Left hindlimb (tissue), 1 donor: ENCODE data around the gene SCYGR6.
A peak's percentile ranks its signal among the peaks of the same experiment; 100 is the strongest.
"Not testable (repeated sequence)": the region's sequence is repeated elsewhere in the genome, so short reads cannot be mapped to it uniquely, and the experiment has no call there.

ENCODE experiments used
- DNase-seq: peaks from one replicate; pipeline ENCODE4 v3.0.0-alpha.2; 2018

SCYGR6 gene

GRCh38 chr2:227724394-227725039 lies at the start of gene SCYGR6:
SCYGR6 (minus strand) TSS chr2:227724757; CDS start chr2:227724757, 0 bp downstream.
- DNase-seq, result no peak

GRCh38 chr2:227774011-227774624 lies 49.6 kb upstream of the SCYGR6 start:
- no peak for DNase-seq

- no peak for DNase-seq
These were observed 48.4 kb upstream of the SCYGR6 start for GRCh38 chr2:227772932-227773331.

- no peak for DNase-seq
These were observed 47.7 kb upstream of the SCYGR6 start for GRCh38 chr2:227772197-227772661.

GRCh38 chr2:227767830-227768229 lies 43.3 kb upstream of the SCYGR6 start:
- DNase-seq, result no peak

- DNase-seq, result peak; percentile 82
These were observed 41.9 kb upstream of the SCYGR6 start for GRCh38 chr2:227766373-227766883.

GRCh38 chr2:227765788-227766372 lies 41.3 kb upstream of the SCYGR6 start:
- DNase-seq, result no peak

GRCh38 chr2:227761740-227762476 lies 37.4 kb upstream of the SCYGR6 start:
- peak; percentile 35 for DNase-seq

- no peak for DNase-seq
These were observed 35.0 kb upstream of the SCYGR6 start for GRCh38 chr2:227759411-227760118.

GRCh38 chr2:227756261-227756660 lies 31.7 kb upstream of the SCYGR6 start:
- DNase-seq, result not testable (repeated sequence)

- DNase-seq, result no peak
These were observed 23.5 kb upstream of the SCYGR6 start for GRCh38 chr2:227748079-227748478.

GRCh38 chr2:227745594-227745993 lies 21.0 kb upstream of the SCYGR6 start, which contains the start of gene SCYGR8:
SCYGR8 (plus strand) TSS chr2:227745894; CDS start chr2:227745894, 0 bp downstream.
- DNase-seq, result no peak

GRCh38 chr2:227740705-227741104 lies 16.1 kb upstream of the SCYGR6 start:
- not testable (repeated sequence) for DNase-seq

GRCh38 chr2:227739351-227739750 lies 14.8 kb upstream of the SCYGR6 start:
- DNase-seq, result no peak

- no peak for DNase-seq
These were observed 3.5 kb upstream of the SCYGR6 start, which contains the start of gene SCYGR7 for GRCh38 chr2:227728035-227728434. SCYGR7 (plus strand) TSS chr2:227728335; CDS start chr2:227728335, 0 bp downstream.

- not testable (repeated sequence) for DNase-seq
These were observed 1.7 kb downstream of the SCYGR6 start for GRCh38 chr2:227722821-227723220.

GRCh38 chr2:227720680-227721079 lies 3.9 kb downstream of the SCYGR6 start:
- no peak for DNase-seq

GRCh38 chr2:227719641-227720040 lies 4.9 kb downstream of the SCYGR6 start:
- DNase-seq, result no peak

GRCh38 chr2:227717687-227718567 lies 6.6 kb downstream of the SCYGR6 start, which contains the start of gene SLC19A3:
SLC19A3 (minus strand) TSS chr2:227718028; CDS start chr2:227702318, 15,710 bp downstream.
- peak; percentile 95 for DNase-seq

GRCh38 chr2:227716501-227716900 lies 8.1 kb downstream of the SCYGR6 start:
- no peak for DNase-seq

- no peak for DNase-seq
These were observed 11.3 kb downstream of the SCYGR6 start for GRCh38 chr2:227713291-227713690.
